Central memory CD8-positive, alpha-beta T cell (primary cell): Measurements from ENCODE around the gene NNT.
"Not testable (repeated sequence)": the region's sequence is repeated elsewhere in the genome, so short reads cannot be mapped to it uniquely, and the experiment has no call there.

Experiments
- ATAC-seq: fragments of 150-1000 bp; cut with Tn5 transposase; replicated peaks from 2 replicates; pipeline ENCODE4 v1.10.0; 2022; ENCODE audit warnings: mild to moderate bottlenecking, moderate FRiP score, moderate number of reproducible peaks; ENCODE audit not compliant: poor library complexity, severe bottlenecking; ENCODE audit errors: extremely low read depth
- DNase-seq, 2 donors: peaks; one replicate each; pipeline ENCODE4 v3.0.0; 2021; ENCODE audit warnings: low spot score in 2 of 2
- H3K27ac Mint-ChIP-seq: one replicate; pipeline ENCODE4 v1.8.0; 2022; ENCODE audit warnings: low read depth, mild to moderate bottlenecking, moderate library complexity, mixed read lengths
- H3K27me3 Mint-ChIP-seq: one replicate; pipeline ENCODE4 v1.8.0; 2022; ENCODE audit warnings: mixed read lengths
- H3K36me3 Mint-ChIP-seq: one replicate; pipeline ENCODE4 v1.8.0; 2022; ENCODE audit warnings: mild to moderate bottlenecking, moderate library complexity, mixed read lengths; ENCODE audit not compliant: insufficient read depth
- H3K4me1 Mint-ChIP-seq: one replicate; pipeline ENCODE4 v1.8.0; 2022; ENCODE audit warnings: mixed read lengths
- H3K4me3 Mint-ChIP-seq: one replicate; pipeline ENCODE4 v1.8.0; 2022; ENCODE audit warnings: mild to moderate bottlenecking, moderate library complexity, mixed read lengths
- H3K9me3 Mint-ChIP-seq: one replicate; pipeline ENCODE4 v1.8.0; 2022; ENCODE audit warnings: mixed read lengths

Gene NNT

DNA sequence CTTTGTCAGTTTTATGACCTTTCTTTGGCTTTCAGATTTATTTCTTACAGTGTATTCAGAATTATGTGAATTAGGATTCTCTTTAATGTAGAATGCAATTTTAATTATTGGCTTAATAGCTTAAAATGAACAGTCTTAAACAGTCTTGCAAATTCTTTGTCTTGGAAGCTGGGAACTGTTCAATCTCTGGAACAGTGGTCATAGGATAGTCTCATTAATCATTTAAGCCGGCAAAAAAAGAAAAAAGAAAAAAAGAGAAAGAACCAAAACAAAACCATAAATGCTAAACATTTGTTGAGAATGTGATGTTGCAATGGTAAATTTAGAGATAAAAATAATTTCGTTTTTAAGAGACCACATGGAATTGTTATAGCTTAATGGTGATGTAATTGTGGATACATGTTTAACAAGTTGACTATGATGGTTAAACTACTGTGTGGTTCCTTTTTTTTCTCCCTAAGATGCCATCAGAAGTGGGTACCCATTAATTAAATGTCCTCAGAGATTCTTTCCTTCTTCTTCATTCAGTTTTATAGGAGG, 61.6 kb downstream of the NNT start:
- Mint-ChIP-seq H3K36me3 (peaks cover 12% of the 10 kb centered on the region), H3K9me3 (peaks cover 5% of the 10 kb centered on the region), H3K27ac (no peak overlapping the region), H3K4me1 (peaks cover 17% of the 10 kb centered on the region), H3K27me3 (no peaks in the 10 kb centered on the region), H3K4me3 (no peak overlapping the region)
- no peak for ATAC-seq
- no peak for DNase-seq

DNA sequence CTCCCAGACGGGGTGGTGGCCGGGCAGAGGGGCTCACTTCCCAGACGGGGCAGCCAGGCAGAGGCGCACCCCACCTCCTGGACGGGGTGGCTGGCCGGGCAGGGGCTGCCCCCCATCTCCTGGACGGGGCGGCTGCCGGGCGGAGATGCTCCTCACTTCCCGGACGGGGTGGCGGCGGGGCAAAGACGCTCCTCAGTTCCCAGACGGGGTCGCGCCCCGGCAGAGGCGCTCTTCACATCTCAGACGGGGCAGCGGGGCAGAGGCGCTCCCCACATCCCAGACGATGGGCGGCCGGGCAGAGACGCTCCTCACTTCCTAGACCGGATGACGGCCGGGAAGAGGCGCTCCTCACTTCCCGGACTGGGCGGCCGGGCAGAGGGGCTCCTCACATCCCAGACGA, 62.8 kb downstream of the NNT start:
- not testable (repeated sequence) for ATAC-seq, H3K27me3 Mint-ChIP-seq, H3K9me3 Mint-ChIP-seq, H3K27ac Mint-ChIP-seq, DNase-seq, H3K4me3 Mint-ChIP-seq
- Mint-ChIP-seq H3K4me1 (peaks cover 21% of the 10 kb centered on the region), H3K36me3 (peaks cover 13% of the 10 kb centered on the region)

DNA sequence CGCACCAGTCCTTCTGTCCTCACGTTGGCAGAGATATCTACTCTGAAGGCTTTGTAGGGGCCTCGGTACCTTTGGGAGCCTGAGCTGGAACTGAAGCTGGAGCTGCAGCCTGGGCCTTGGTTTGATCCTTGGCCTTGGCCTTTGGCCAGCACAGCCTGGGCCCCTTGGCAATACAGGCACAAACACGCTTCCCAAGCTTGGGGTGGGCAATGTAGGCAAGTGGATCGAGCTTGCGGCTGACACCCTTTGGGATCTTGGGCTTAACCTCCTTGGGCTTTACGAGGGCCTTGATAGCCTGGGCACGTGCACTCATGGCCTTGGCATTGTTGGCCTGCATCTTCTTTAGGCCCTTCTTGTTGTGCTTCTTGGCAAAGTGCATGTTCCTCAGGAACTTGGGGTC, 63.7 kb downstream of the NNT start:
- peaks cover 11% of the 10 kb centered on the region for H3K36me3 Mint-ChIP-seq
- peaks cover 28% of the 10 kb centered on the region for H3K4me1 Mint-ChIP-seq
- DNase-seq, result not testable (repeated sequence)

DNA sequence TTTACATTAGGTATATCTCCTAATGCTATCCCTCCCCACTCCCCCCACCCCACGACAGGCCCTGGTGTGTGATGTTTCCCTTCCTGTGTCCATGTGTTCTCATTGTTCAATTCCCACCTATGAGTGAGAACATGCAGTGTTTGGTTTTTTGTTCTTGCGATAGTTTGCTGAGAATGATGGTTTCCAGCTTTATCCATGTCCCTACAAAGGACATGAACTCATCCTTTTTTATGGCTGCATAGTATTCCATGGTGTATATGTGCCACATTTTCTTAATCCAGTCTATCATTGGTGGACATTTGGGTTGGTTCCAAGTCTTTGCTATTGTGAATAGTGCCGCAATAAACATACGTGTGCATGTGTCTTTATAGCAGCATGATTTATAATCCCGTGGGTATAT, 64.4 kb downstream of the NNT start:
- Mint-ChIP-seq H3K36me3 (peaks cover 13% of the 10 kb centered on the region), H3K4me1 (peaks cover 32% of the 10 kb centered on the region)
- not testable (repeated sequence) for H3K4me3 Mint-ChIP-seq, H3K27ac Mint-ChIP-seq, DNase-seq, ATAC-seq, H3K27me3 Mint-ChIP-seq, H3K9me3 Mint-ChIP-seq

More for the DNA sequence above, 63.7 kb downstream of the NNT start:
- H3K27me3 Mint-ChIP-seq, H3K27ac Mint-ChIP-seq, ATAC-seq, H3K9me3 Mint-ChIP-seq, H3K4me3 Mint-ChIP-seq: not testable (repeated sequence)

DNA sequence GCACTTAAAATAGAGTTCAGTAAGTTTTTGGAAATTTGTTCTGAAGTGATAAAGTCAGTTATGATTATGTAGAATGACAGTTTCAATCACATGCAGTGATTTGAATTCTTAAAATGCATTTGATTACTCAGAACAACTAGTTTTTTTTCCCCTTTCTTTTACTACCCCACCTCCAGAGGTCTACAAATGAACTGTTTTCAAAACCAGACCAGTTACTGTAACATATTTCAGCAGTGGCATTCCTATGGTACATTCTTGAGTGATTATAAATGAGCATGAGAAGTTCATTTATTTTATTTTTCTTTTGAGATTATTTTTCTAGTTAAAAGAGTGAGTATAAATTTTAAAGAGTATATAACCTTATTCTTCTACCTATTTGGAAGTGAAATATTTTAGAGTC, 71.6 kb downstream of the NNT start:
- Mint-ChIP-seq H3K4me3 (no peak overlapping the region), H3K27ac (no peak overlapping the region), H3K27me3 (no peaks in the 10 kb centered on the region), H3K4me1 (peaks cover 20% of the 10 kb centered on the region), H3K36me3 (peaks cover 10% of the 10 kb centered on the region), H3K9me3 (no peaks in the 10 kb centered on the region)
- no peak for DNase-seq
- ATAC-seq, result no peak

DNA sequence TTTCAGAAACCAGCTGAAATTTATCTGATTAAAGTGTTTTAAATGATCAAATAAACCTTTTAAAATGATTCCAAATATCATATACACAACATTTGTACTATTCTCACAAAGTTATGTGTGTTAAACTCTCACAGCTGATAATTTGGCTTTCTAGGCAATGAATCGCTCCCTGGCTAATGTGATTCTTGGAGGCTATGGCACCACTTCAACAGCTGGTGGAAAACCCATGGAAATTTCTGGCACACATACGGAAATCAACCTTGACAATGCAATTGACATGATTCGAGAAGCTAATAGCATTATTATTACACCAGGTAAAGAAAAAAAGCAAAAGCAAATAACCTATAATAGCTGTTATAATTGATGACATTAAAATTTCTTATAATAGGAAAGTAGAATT, 72.4 kb downstream of the NNT start:
- H3K27ac Mint-ChIP-seq, result no peak overlapping the region
- no peaks in the 10 kb centered on the region for H3K9me3 Mint-ChIP-seq
- no peaks in the 10 kb centered on the region for H3K27me3 Mint-ChIP-seq
- DNase-seq (no peak), ATAC-seq (no peak)
- H3K36me3 Mint-ChIP-seq, result peaks cover 7% of the 10 kb centered on the region
- no peak overlapping the region for H3K4me3 Mint-ChIP-seq
- H3K4me1 Mint-ChIP-seq, result peaks cover 16% of the 10 kb centered on the region

DNA sequence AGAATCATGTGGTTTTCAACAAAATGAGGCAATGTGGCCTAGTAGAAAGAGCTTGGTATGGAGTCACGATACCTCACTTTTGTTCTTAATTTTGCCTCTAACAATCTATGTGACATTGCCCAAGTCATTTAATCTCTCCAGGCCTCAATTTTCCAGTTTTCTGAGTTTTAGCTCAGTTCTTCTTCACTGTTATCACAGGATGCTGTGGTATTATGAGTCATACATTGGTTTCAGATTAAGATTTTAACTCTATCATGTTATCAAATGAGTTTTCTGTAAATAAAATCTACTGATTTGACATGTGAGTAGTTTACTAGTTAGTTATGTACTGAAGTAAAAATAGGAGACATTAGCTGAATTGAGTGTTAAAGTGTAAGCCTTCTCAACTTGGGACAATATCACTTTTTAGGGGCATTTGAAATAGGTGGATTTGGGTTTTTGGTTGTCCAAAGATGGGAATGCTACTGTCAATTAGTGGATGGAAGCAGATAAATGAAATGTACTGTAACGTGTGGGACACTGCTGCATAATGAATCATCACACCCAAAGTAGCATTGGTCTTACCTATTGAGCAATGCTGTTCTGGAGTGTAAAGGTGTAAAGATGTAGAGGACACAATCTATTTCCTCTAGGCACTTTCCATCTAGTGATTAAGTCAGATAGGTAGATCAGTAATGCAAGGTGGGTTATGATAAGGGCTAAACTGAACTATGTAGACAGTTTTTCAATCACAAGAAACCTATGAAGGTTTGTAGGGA, 73.3 kb downstream of the NNT start:
- peaks cover 10% of the 10 kb centered on the region for H3K36me3 Mint-ChIP-seq
- no peaks in the 10 kb centered on the region for H3K27me3 Mint-ChIP-seq
- no peak overlapping the region for H3K27ac Mint-ChIP-seq
- H3K4me3 Mint-ChIP-seq, result no peak overlapping the region
- no peak for ATAC-seq
- H3K4me1 Mint-ChIP-seq, result peaks cover 6% of the 10 kb centered on the region
- no peak for DNase-seq
- H3K9me3 Mint-ChIP-seq, result no peaks in the 10 kb centered on the region

DNA sequence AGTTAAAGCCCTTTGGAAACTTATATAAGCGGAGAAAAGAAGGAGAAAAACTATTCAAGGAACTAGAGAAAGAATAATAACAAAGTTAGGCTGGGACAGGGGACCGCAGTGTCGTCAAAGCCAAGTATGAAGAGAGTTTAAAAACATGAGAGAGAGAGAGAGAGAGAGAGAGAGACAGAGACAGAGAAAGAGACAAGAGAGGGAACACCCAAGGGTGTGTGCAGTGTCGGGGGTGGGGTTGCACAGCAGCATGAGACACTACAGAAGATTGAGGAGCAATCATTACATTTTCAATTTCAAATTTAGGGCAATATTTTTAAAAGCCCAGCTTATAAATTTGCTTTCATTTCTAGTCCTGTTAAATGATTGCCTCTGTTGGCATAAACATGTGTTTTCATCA, 74.3 kb downstream of the NNT start:
- Mint-ChIP-seq H3K27me3 (no peaks in the 10 kb centered on the region), H3K36me3 (peaks cover 9% of the 10 kb centered on the region), H3K4me1 (no peaks in the 10 kb centered on the region), H3K27ac (no peak overlapping the region), H3K9me3 (no peaks in the 10 kb centered on the region), H3K4me3 (no peak overlapping the region)
- DNase-seq (no peak), ATAC-seq (no peak)

DNA sequence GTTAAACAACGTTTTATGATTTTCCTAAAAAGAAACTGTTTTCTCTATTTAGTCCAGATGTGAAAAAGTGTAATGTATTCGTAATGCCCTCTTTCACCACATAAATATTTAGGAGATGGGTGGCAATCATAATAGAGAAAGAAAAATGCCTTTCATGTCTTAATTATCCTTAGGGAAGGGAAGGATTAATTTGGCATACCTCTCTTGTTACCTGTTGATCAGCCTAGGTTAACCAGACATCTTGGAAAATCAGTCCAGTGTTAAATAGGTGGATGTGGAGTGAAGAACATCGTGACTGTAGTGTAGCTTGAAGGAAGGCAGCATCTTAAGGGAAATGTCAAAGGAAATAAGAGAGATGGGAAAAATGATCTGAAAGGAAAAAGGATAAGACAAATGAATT, 76.2 kb downstream of the NNT start:
- Mint-ChIP-seq H3K36me3 (peaks cover 8% of the 10 kb centered on the region), H3K4me1 (no peaks in the 10 kb centered on the region), H3K9me3 (no peaks in the 10 kb centered on the region), H3K27me3 (no peaks in the 10 kb centered on the region), H3K4me3 (no peak overlapping the region), H3K27ac (no peak overlapping the region)
- ATAC-seq (no peak), DNase-seq (no peak)

DNA sequence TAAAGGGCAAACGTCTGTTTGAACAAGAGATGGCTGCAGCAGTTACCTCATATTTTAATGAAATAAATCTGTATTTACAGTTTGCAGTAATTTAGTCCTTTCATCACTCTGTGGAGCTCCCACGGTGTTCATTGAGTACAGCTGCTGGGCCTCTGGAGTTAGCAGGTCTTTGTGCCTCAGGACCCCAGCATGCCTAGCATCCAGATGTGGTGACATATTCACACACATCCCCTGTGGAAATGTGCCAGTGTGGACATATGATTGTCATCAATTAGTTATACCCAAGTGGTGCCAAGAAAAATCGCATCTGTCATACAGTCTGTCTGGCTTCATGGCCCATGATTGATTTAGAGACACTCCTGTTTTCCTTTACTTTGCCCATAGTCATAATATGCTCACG, 77.3 kb downstream of the NNT start:
- H3K4me3 Mint-ChIP-seq, result no peak overlapping the region
- DNase-seq (no peak), ATAC-seq (no peak)
- H3K9me3 Mint-ChIP-seq, result no peaks in the 10 kb centered on the region
- H3K36me3 Mint-ChIP-seq, result peaks cover 11% of the 10 kb centered on the region
- H3K27ac Mint-ChIP-seq, result no peak overlapping the region
- no peaks in the 10 kb centered on the region for H3K4me1 Mint-ChIP-seq
- H3K27me3 Mint-ChIP-seq, result no peaks in the 10 kb centered on the region

DNA sequence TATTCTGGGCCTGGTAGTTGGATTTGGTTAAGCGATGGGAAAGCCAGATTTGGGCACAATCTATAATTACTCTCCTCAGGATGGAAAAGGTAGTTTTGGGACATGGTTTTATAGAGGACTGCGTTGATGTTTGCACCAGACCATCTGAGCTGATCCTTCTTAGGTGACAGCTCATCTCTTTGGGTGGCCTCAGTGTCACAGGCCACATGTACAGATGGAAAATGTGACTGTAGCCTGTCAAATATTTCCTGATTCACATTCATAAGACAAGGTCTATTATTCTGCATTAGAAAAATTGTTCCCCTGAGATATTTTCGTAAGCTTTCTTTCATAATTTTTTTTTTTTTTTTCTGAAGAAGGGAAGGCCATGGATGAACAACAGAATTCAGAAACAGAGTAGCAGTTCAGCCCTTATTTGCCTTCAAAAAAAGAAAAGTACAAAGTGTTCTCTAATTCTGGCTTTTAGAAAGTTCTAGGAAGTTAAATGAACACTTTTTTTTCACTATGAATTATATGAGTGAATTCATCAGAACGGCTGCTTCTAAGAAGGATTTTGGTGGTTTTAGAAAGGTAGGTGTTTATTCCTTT, 81.0 kb downstream of the NNT start:
- peaks cover 14% of the 10 kb centered on the region for H3K36me3 Mint-ChIP-seq
- H3K4me3 Mint-ChIP-seq, result no peak overlapping the region
- H3K4me1 Mint-ChIP-seq, result peaks cover 6% of the 10 kb centered on the region
- no peaks in the 10 kb centered on the region for H3K9me3 Mint-ChIP-seq
- H3K27ac Mint-ChIP-seq, result no peak overlapping the region
- ATAC-seq (no peak), DNase-seq (no peak)
- H3K27me3 Mint-ChIP-seq, result no peaks in the 10 kb centered on the region

DNA sequence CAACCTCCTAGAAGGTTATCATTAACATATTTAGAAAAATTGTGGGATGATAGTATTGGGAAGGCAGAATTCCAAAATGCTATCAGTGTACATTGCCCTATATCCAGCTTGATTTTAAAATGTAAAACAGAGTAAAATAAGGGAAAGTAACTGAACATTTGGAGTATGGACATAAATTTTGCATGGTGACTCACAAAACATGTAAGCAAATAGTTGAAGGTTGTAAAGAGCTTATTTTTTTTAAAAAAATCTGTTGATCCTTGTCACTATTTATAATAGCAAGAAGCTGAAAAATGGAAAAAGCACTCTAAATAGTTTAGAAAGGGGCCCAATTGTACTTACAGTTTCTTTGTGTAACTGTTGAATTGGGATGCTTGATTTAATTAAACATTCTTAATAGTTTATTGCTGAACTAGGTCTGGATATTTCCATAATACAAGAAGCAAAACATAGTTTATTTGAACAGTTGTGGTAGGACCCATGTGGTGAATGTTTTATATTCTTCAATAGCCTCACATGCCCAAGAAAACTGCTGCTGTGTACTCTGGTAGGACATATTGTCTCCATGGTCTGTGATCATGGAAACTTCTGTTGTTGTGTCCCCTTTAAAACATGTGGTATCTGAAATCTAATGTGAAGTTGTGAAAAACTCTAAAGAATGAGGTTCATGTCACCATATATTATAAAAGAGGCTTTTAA, 82.4 kb downstream of the NNT start:
- H3K27ac Mint-ChIP-seq, result no peak overlapping the region
- no peak for ATAC-seq
- DNase-seq, result no peak
- no peak overlapping the region for H3K4me3 Mint-ChIP-seq
- peaks cover 17% of the 10 kb centered on the region for H3K36me3 Mint-ChIP-seq
- no peaks in the 10 kb centered on the region for H3K9me3 Mint-ChIP-seq
- H3K27me3 Mint-ChIP-seq, result no peaks in the 10 kb centered on the region
- peaks cover 19% of the 10 kb centered on the region for H3K4me1 Mint-ChIP-seq

DNA sequence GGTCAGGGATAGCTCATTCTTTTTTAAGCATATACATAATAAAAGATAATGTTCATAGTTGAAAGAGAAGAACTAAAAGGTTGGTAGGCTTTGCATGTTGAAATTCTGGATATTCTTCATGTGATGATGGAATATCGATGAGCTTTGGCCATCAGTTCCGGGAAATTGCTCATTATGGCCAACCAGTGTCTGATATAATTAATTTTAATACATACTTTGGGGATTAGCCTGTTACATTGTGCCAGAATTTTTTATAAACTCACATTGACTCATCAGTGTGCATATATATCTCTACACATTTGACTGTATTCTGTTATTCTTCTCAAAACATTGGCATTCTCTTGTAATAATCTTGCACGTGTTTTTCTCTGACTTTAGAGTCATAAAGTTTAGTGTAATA, 84.3 kb downstream of the NNT start:
- DNase-seq, result no peak
- peaks cover 14% of the 10 kb centered on the region for H3K36me3 Mint-ChIP-seq
- no peak for ATAC-seq
- no peaks in the 10 kb centered on the region for H3K9me3 Mint-ChIP-seq
- H3K27ac Mint-ChIP-seq, result no peak overlapping the region
- H3K27me3 Mint-ChIP-seq, result no peaks in the 10 kb centered on the region
- H3K4me1 Mint-ChIP-seq, result peaks cover 25% of the 10 kb centered on the region
- no peak overlapping the region for H3K4me3 Mint-ChIP-seq
